Measurements from ENCODE around the gene PELI1.

PELI1 gene

GRCh38 chr2:64153811-64154210 is 9.6 kb upstream of the PELI1 start:
- no peak for DNase-seq (ENCODE audit: low spot score)

- no peak for DNase-seq (ENCODE audit: low spot score)
Observed at GRCh38 chr2:64151476-64151875, 7.3 kb upstream of the PELI1 start.

GRCh38 chr2:64145714-64146113 is 1.5 kb upstream of the PELI1 start:
- DNase-seq (ENCODE audit: low spot score) = no peak

GRCh38 chr2:64145119-64145518 is 899 bp upstream of the PELI1 start:
- DNase-seq (ENCODE audit: low spot score) = no peak

- DNase-seq (ENCODE audit: low spot score) = peak; percentile 72
Observed at GRCh38 chr2:64143169-64144056, 807 bp downstream of the PELI1 start.

GRCh38 chr2:64142741-64143168 is 1.5 kb downstream of the PELI1 start:
- no peak for DNase-seq (ENCODE audit: low spot score)

- no peak for DNase-seq (ENCODE audit: low spot score)
Observed at GRCh38 chr2:64141674-64142405, 2.4 kb downstream of the PELI1 start.

GRCh38 chr2:64140665-64141200 is 3.5 kb downstream of the PELI1 start:
- DNase-seq (ENCODE audit: low spot score) = no peak

GRCh38 chr2:64139956-64140355 is 4.3 kb downstream of the PELI1 start:
- no peak for DNase-seq (ENCODE audit: low spot score)

GRCh38 chr2:64137996-64138395 is 6.2 kb downstream of the PELI1 start:
- DNase-seq (ENCODE audit: low spot score) = no peak

GRCh38 chr2:64137567-64137966 is 6.7 kb downstream of the PELI1 start:
- no peak for DNase-seq (ENCODE audit: low spot score)

- DNase-seq (ENCODE audit: low spot score) = no peak
Observed at GRCh38 chr2:64135421-64135820, 8.8 kb downstream of the PELI1 start.

- DNase-seq (ENCODE audit: low spot score) = no peak
Observed at GRCh38 chr2:64134813-64135212, 9.4 kb downstream of the PELI1 start.

- no peak for DNase-seq (ENCODE audit: low spot score)
Observed at GRCh38 chr2:64133828-64134227, 10.4 kb downstream of the PELI1 start.

- DNase-seq (ENCODE audit: low spot score) = no peak
Observed at GRCh38 chr2:64133354-64133753, 10.9 kb downstream of the PELI1 start.

GRCh38 chr2:64130333-64130732 is 13.9 kb downstream of the PELI1 start:
- DNase-seq (ENCODE audit: low spot score) = no peak

GRCh38 chr2:64128943-64129391 is 15.3 kb downstream of the PELI1 start:
- no peak for DNase-seq (ENCODE audit: low spot score)

- DNase-seq (ENCODE audit: low spot score) = no peak
Observed at GRCh38 chr2:64128406-64128805, 15.8 kb downstream of the PELI1 start.

GRCh38 chr2:64127119-64127518 is 17.1 kb downstream of the PELI1 start:
- DNase-seq (ENCODE audit: low spot score) = no peak

GRCh38 chr2:64126601-64127000 is 17.6 kb downstream of the PELI1 start:
- DNase-seq (ENCODE audit: low spot score) = no peak

- DNase-seq (ENCODE audit: low spot score) = peak; percentile 21
Observed at GRCh38 chr2:64124571-64124970, 19.6 kb downstream of the PELI1 start.

- DNase-seq (ENCODE audit: low spot score) = no peak
Observed at GRCh38 chr2:64124168-64124567, 20.1 kb downstream of the PELI1 start.

GRCh38 chr2:64123740-64124139 is 20.5 kb downstream of the PELI1 start:
- no peak for DNase-seq (ENCODE audit: low spot score)
